GM21723 (cell line): ENCODE measurements around the gene MYORG.
"Not testable (repeated sequence)": the region's sequence is repeated elsewhere in the genome, so short reads cannot be mapped to it uniquely, and the experiment has no call there.

Source experiments
- ATAC-seq: cut with Tn5 transposase; IDR thresholded peaks from one replicate; pipeline ENCODE4 v1.9.1; 2021; ENCODE audit warnings: mild to moderate bottlenecking, moderate library complexity; ENCODE audit not compliant: unreplicated experiment

The MYORG gene

DNA sequence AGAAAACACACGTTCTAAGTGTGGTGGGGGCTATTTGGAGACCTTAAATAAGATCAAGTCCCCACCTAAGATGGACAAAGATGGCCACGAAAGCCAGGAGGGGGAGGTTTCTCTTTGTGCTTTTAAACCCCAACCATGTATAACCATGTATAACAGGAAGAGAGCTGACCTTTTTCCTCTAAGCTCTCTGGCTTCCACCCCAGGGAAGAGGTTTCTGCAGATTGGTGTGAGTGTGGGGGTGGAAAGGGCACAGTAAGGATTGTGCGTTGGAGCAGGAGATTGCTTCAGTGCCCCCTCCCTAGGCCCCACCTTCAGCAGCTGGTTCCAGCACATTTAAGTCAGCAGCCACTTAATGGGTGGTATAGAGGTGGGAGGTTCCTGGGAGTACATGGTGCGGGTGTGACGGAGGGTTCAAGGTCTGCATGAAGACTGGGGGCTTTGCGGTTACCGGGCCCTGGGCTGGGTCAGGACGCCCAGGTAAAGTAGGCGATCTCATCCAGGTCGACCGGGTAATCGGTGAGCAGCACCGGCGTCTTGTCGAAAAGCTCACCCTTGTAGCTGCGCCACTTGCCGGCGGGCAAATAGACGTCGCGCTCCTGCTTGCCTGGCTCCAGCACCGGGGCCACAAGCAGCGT lies 6.2 kb downstream of the MYORG start:
- no peak for ATAC-seq

DNA sequence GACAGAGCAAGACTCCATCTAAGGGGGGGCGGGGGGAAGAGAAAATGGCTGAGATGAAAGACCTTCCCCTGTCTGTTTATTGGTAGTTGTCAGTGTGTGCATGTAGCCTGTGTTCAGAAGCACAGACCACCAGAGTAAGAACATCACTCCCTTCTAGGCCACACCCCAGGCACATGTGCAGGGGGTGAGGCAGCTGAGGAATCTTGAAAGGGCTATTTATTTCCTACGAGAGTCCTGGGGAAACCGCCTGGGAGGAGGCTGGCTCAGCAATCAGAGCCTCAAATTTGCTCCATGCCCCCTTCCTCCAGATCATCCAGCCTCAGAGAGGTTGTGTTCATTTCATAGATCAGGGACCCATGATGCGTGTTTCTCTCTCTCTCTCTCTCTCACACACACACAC lies 7.1 kb downstream of the MYORG start:
- no peak for ATAC-seq

DNA sequence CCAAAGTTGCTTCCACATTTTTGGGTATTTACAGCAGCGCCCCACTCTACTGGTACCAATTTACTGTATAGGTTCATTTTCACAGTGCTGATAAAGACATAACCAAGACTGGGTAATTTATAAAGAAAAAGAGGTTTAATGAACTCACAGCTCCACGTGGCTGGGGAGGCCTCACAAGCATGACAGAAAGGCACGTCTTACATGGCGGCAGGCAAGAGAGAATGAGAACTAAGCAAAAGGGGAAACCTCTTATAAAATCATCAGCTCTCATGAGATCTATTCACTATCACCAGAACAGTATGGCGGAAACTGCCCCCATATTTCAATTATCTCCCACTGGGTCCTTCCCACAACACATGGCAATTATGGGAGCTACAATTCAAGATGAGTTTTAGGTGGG lies 7.9 kb downstream of the MYORG start:
- not testable (repeated sequence) for ATAC-seq

DNA sequence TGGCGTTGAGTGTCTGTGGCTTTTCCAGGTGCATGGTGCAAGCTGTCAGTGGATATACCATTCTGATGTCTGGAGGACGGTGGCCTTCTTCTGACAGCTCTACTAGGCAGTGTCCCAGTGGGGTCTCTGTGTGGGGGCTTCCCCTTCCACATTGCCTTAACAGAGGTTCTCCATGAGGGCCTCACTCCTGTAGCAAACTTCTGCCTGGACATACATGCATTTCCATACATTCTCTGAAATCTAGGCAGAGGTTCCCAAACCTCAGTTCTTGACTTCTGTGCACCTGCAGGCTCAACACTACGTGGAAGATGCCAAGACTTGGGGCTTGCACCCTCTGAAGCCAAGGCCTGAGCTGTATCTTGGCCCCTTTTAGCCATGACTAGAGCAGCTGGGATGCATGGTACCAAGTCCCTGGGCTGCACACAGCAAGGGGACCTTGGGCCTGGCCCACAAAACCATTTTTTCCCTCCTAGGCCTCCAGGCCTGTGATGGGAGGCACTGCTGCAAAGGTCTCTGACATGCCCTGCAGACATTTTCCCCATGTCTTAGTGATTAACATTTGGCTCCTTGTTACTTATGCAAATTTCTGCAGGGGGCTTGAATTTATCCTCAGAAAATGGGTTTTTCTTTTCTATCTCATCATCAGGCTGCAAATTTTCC lies 8.8 kb downstream of the MYORG start:
- ATAC-seq, result not testable (repeated sequence)

DNA sequence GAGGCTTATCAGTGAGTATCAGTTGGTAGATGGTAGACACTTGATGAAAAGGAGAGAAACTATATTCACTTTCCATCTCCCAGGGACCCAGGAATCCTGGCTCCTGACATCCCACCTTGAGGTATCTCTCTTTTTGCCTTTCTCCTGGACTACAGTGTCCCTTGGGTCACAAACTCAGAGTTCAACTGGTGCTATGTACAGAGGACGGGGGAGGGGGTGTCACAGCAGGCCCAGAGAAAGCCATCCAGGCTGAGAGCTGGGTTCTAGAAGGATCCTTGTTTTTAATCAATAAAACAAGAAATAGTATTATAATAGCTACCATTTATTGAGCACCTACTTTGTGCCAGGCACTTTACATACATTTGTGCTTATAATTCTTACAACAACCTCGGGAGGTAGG lies 10.3 kb downstream of the MYORG start:
- no peak for ATAC-seq

DNA sequence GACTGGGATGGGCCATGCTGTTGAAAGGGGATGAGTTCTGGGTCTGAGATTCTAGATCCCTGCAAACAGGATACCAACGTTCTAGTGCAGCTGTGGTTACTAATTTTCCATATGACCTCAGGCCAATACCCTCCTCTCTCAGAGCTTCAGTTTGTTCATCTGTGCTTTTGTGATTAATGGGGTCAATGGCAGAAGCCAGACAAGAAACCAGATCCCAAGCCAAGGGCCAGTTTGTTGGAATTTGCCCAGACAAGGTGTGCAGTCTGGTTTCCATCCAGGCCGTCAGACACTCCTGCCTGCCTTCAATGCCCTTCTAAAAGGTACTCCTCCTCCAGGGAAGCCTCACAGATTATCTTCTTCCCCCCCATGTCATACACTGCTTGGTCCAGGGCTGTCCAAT lies 11.4 kb downstream of the MYORG start:
- no peak for ATAC-seq

DNA sequence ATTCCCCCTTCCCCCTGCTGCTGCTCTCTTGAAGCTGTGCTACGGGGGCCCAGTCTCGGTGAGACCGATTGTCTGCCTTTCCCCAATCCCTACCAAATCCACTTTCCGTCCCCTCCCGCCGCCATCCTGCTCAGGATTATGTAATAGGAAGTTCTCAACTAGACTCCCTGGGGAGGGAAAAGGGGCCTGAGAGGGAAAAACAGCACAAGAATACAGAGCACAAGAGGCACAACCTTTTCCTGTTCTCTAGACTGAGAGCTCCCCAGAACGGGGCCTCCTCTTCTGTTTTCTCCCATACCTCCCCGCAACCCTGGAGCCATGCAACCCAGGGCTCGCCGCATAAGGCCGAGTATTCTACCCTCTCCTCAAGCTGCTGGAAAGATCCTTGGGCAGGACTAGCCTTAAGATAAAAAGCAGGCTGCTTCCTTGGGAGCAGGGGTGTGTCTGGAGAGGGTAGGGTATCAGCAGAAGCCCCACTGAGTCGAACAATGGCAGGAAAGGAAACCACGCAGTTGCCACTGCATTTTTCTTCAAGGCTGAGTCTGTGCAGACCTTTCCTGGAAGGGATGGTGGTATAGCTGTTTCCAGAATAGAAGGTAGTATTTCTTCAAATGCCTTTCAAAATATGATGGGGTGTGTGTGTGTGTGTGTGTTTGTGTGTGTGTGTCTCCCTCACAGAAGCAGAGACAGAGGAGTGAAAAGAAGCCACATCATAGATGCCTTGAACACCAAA lies 12.9 kb downstream of the MYORG start:
- no peak for ATAC-seq

DNA sequence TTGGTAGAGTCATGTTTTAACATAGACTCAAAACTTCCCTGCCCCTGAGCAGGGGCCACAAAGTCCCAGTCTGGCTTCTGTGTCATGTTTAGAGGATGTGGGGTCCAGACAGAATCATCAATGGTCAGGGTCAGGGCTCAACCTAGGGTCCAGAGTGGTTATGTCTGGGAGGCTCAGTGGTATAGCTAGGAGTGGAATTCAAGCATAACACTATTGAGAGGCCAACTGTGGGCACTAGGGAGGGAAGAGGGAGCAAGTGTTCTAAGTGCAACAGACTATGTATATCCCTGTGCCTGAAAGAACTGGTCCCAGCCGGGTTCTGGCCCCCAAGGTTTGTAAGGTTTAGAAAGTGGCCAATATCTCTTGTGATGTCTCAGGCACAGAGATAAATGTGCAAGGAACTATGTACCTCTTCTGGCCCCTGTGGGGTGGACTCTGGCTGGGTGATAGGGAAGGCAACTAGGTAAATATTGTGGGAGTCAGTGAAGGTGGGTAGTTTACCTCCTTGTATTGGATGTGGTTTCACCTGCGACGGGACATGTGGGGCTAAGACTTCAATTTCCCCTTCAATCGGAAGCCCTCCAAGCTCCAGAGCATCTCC lies 14.0 kb downstream of the MYORG start:
- no peak for ATAC-seq

DNA sequence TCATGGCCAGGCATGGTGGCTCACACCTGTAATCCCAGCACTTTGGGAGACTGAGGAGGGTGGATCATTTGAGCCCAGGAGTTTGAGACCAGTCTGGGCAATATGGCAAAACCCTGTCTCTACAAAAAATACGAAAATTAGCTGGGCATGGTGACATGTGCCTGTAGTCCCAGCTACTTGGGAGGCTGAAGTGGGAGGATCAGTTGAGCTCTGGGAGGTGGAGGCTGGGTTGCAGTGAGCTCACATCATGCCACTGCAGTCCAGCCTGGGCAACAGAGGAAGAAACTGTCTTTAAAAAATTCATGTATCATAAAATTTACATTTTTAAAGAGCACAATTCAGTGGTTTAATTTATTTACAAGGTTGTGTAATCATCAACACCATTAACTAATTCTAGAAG lies 23.7 kb downstream of the MYORG start:
- not testable (repeated sequence) for ATAC-seq

DNA sequence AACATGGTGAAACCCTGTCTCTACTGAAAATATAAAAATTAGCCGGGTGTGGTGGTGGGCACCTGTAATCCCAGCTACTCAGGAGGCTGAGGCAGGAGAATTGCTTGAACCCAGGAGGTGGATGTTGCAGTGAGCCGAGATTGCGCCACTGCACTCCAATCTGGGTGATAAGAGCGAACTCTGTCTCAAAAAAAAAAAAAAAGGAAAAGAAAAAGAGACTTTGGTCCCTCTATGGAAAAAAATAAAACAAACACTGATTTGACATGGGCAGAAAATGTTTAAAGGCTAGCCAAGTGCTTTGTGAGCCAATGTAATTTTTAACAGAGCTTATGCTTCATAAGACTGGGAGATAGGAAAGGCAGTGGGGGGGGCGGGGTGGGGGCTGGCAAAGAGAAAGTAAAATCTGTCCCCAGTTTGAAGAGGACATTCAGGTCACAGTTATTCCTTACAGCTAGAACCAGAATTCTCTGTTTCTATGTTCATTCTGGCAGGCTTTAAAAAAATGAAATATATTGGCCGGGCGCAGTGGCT lies 24.5 kb downstream of the MYORG start:
- ATAC-seq, result not testable (repeated sequence)

DNA sequence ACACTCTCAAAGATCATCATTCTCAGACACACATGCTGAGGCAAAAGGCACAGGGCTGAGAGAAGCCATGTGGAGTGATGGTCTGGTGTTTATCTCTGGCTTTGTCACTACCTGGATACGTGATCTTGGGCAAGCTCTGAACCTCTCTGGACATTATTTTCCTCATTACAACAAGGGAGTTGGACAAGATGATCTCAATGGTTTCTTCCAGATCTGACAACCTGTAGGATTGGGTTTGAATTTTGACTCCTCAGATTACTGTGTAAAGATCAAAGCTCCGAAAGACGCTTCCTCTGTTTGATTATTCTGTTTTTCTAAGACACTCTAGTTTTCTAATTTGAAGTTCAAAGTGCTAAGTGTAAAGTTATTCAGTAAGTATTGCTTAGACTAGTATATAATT lies 27.4 kb downstream of the MYORG start:
- no peak for ATAC-seq

DNA sequence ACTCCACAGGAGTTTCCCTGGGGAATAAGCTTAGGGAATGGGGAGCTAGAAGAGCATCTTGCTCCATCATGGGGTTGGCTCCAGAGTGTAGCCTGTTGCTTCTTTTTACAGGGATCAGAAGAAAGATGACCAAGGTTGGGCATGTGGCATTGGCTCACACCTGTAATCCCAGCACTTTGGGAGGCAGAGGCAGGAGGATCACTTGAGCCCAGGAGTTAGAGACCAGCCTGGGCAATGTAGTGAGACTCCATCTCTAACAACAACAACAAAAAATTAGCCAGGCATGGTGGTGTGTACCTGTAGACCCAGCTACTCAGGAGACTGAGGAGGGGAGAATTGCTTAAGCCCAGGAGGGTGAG lies 28.9 kb downstream of the MYORG start:
- ATAC-seq, result no peak

DNA sequence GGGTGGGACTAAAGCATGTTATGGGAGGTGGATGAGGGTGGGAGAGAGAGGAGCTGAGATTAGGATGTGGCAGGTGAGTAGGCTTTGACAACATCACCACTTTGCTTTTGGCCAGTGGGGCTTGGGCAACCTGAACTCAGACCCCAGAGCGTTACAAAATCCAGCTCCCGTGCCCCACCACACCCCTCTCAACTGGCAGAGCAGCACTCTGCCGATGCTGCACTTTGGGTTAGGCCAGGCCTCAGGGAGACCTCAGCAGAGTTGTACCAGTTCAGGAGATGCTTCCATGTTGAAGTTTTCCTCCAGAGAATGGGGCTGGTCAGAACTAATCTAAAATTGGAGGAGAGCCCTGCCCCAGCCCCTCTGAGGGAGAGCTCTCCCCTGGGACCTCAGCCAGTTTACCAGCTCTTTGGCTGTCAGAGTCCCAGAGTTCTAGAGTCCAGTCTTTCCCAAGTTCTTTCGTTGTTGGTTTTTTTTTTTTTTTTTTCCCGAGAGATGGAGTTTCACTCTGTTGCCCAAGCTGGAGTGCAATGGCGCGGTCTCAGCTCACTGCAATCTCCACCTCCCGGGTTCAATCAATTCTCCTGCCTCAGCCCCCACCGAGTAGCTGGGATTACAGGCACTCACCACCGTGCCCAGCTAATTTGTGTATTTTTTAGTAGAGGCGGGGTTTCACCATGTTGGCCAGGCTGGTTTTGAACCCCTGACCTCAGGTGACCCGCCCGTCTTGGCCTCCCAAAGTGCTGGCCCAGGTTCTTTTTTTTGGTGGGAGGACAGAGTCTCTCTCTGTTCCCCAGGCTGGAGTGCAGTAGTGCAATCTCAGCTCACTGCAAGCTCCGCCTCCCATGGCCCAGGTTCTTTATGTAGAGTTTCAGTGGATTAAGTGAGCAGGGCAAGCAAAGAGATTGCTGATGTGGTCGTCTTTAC lies 29.6 kb downstream of the MYORG start:
- ATAC-seq, result no peak

DNA sequence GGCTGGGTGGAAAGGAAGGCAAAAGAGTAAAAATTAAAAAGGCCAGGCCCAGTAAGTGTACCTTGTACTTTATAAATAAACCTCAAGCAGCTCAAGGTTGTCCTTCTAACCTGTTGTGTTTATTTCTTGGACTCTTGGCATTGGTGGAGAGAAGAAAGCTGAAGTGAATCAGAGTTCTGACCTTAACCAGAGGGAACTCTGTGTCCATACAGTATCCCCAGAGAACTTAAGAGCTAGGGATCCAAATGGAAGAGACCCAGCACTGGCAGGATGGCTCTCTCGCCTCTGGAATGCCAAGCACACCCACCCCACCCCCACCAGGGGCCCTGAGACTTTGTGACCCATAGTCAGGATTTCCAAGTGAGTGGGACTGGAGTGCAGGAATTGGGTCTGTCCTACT lies 33.1 kb downstream of the MYORG start:
- ATAC-seq, result no peak

DNA sequence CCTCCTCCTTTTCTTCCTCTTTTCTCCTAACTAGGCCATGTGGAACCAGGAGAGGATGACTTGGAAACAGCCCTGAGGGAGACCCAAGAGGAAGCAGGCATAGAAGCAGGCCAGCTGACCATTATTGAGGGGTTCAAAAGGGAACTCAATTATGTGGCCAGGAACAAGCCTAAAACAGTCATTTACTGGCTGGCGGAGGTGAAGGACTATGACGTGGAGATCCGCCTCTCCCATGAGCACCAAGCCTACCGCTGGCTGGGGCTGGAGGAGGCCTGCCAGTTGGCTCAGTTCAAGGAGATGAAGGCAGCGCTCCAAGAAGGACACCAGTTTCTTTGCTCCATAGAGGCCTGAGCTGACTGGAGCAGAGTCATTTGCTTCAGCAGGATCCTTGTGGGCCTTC lies 33.6 kb downstream of the MYORG start:
- no peak for ATAC-seq

DNA sequence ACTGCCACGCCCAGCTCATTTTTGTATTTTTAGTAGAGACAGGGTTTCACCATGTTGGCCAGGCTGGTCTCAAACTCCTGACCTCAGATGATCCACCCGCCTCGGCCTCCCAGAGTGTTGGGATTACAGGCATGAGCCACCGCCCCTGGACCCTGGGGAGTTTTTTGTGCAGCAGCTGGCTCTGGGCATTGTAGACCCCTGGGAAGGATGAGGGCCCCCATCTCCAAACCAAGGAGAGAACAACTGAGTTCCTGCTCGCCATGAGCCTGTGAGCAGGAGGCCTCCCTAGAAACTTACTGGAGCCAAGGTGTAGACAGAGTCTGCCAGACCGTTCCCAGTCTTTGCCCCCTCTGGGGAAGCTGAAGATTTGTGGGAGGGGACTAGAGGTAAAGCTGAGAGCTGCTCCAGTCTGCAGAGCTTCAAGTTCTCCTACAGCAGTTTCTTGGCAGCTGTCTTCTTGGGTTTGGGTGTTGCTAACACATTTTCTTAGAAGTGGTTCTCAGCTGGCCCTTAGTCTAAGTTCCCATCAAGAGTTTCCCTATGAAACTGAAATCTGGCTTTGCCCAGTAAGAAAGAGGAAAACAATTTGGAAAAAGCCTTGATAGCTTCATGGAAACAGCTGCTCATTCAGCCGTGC lies 34.9 kb downstream of the MYORG start:
- no peak for ATAC-seq

DNA sequence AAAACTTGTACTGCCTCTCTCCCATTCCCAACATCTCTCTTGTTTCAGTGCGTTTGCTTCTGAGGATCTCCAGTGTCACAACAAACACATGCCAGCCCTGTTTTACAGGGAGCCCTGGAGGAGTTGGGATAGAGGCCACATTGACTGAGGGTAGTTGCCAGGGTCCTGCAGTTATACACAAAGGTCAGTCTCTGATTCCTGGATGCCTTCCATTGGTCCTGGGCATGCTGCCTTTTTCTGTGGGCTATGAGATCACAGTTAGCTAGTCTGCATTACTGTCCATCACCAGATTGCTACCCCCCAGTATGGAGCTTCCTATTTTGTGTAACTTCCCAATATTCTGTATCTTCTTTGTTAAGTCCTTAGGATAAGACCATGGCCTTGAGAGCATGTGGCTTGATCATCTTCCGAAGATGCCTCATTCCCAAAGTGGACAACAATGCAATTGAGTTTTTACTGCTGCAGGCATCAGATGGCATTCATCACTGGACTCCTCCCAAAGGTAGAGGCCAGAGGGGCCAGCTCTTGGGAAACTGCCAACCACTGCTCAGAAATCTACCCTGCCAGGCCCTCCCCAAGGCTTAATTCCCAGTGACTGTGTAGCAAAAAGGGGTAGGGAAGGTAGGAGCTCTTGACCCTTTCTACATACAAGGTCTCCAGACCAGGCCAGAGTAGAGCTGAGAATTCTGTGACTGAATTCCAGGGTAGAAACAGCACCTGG lies 37.9 kb downstream of the MYORG start:
- no peak for ATAC-seq

DNA sequence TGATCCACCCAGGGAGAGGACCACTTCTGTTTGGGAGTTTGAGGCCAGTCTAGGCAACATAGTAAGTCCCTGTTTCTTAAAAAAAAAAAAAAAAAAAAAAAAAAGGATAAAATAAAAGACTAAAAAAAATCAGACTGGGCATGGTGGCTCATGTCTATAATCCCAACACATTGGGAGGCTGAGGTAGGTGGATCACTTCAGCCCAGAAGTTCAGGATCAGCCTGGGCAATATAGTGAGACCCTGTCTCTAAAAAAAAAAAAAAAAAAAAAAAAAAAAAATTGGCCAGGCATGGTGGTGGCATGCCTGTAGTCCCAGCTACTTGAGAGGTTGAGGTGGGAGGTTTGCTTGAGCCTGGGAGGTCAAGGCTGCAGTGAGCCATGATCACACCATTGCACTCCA lies 38.6 kb downstream of the MYORG start:
- not testable (repeated sequence) for ATAC-seq

DNA sequence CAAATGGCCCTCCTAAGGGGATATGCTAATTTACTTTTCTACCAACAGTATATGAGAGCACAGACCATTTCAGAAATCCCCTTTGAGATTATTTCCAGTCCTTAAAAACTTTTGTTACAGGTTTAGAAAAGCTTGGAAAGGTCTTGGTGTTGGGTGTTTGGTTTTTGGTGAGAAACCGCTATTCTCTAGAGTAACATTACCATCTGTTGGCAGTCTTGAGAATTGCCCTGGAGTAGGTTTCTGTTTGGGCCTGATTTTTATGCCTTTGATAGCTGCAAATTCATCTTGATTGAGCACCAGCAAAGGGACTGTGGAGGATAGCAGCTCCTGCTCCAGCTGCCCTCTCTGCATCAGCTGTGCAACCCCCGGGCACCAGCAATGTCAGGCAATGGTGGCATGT lies 39.3 kb downstream of the MYORG start:
- no peak for ATAC-seq

DNA sequence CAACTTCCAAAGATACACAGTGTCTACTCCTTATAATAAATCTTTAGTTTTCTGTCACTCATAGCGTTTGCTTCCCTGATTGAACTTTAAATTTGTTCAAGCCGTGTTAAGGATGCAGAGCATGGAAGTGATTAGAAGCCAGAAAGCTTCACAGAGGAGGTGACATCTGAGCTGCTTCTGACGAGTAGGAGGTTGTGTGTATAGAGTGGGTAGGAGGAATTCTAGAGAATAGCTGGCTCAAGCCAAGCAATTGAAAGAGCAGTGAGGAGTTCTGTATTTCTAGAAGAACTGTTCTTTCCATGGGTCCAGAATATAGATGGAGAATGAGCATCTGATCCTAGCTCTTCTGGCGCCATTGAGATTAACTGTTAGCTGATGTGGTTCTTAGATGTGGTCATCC lies 41.3 kb downstream of the MYORG start:
- ATAC-seq, result no peak
